ENCODE results near the gene IQGAP2. TPM values are rescaled to one million over a fixed set of nuclear protein-coding genes. Genes with fewer than 3 reads are reported as not detected.

The IQGAP2 gene
- total RNA-seq, 1 experiment from 2014 or later = 13.4 TPM

DNA sequence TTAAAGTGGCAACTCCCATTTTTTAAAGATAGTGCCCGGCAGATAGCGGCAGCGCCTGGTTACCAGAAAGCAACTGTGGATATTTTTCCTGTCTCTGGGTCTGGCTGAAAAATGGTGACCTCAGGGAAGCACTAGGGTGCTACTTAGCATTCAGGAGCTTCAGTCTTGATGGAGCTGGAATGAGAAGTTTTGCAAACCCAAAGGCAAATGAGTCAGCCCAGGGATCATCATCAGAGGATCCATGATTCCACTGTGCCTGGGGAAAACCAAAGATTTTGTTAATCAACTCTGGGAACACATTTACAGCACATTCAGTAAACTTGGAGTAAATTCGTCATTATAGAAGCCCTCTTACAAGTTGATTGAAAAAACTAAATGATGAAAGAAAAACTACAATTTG is 339.5 kb downstream of the IQGAP2 start:
- BruUV-seq (replicated peaks) = no TSS peak
- H3K36me3 Mint-ChIP-seq (ENCODE audit: insufficient read depth, unreplicated experiment) = peaks cover 11% of the 10 kb centered on the region
- CTCF ChIA-PET = no interaction called here
- H3K4me1 Mint-ChIP-seq (ENCODE audit: low read depth, unreplicated experiment) = peaks cover 12% of the 10 kb centered on the region
- H3K27ac Mint-ChIP-seq (ENCODE audit: unreplicated experiment) = no peak overlapping the region
- no peak overlapping the region for H3K4me3 Mint-ChIP-seq (ENCODE audit: low read depth, unreplicated experiment)
- no peaks in the 10 kb centered on the region for H3K9me3 Mint-ChIP-seq (ENCODE audit: low read depth, unreplicated experiment)
- no peaks in the 10 kb centered on the region for H3K27me3 Mint-ChIP-seq (ENCODE audit: unreplicated experiment)
- no peak for DNase-seq
- TF ChIP-seq CTCF (IDR thresholded peaks at IDR 0.05; ENCODE audit: unreplicated experiment) = no peak
- intact Hi-C loops (cut with micrococcal nuclease; ENCODE audit: unreplicated experiment) = no loop called here

DNA sequence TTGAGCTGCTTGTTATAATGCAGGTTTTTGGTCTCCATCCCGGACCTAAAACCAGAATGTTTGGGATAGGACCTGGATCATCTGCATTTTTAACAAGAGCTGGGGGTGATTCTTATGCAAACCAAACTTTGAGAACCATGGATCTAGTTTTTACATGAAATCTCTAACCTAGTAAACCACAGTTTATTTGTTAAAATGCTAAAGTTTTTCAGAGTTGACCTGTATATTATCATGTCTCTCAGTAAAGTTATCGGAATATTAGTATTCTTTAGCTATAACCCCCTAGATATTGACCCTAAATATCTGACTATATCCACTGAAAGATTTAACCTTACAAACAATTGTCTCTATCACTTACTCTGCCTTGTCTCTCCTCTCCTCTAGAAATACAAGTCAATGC is 341.5 kb downstream of the IQGAP2 start:
- BruUV-seq (replicated peaks) = no TSS peak
- no peak for TF ChIP-seq CTCF (IDR thresholded peaks at IDR 0.05; ENCODE audit: unreplicated experiment)
- CTCF ChIA-PET = no interaction called here
- intact Hi-C loops (cut with micrococcal nuclease; ENCODE audit: unreplicated experiment) = no loop called here
- Mint-ChIP-seq H3K27ac (ENCODE audit: unreplicated experiment) (no peak overlapping the region), H3K36me3 (ENCODE audit: insufficient read depth, unreplicated experiment) (no peaks in the 10 kb centered on the region), H3K4me1 (ENCODE audit: low read depth, unreplicated experiment) (no peaks in the 10 kb centered on the region), H3K9me3 (ENCODE audit: low read depth, unreplicated experiment) (no peaks in the 10 kb centered on the region), H3K4me3 (ENCODE audit: low read depth, unreplicated experiment) (no peak overlapping the region), H3K27me3 (ENCODE audit: unreplicated experiment) (no peaks in the 10 kb centered on the region)
- no peak for DNase-seq

DNA sequence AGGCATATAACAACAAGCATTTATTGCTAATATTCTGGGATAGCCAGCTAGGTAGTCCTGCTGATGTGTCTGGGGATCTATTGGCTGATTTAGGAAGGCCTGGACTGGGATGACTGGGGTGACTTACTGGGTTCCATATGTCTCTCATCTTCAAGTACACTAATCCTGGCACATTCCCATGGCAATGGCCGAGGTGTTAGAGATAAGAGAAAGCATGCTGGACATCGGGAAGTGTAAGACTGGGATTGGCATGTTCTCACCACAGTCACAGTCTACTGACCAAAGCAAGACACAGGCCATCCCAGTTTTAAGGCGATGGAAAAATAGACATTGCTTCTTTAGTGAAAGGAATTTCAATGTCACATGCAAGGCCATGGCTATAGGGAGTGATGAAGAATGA is 342.6 kb downstream of the IQGAP2 start:
- CTCF ChIA-PET = interaction anchor here (0.7 to 1.1 kb wide), 2 partner anchors 21 to 145 kb away, joined by 3 read pairs; no protein-coding TSS in a partner anchor
- no TSS peak for BruUV-seq (replicated peaks)
- no peak for DNase-seq
- no peaks in the 10 kb centered on the region for H3K27me3 Mint-ChIP-seq (ENCODE audit: unreplicated experiment)
- no peak for TF ChIP-seq CTCF (IDR thresholded peaks at IDR 0.05; ENCODE audit: unreplicated experiment)
- no peaks in the 10 kb centered on the region for H3K9me3 Mint-ChIP-seq (ENCODE audit: low read depth, unreplicated experiment)
- no peak overlapping the region for H3K27ac Mint-ChIP-seq (ENCODE audit: unreplicated experiment)
- intact Hi-C loops (cut with micrococcal nuclease; ENCODE audit: unreplicated experiment) = no loop called here
- H3K36me3 Mint-ChIP-seq (ENCODE audit: insufficient read depth, unreplicated experiment) = no peaks in the 10 kb centered on the region
- no peaks in the 10 kb centered on the region for H3K4me1 Mint-ChIP-seq (ENCODE audit: low read depth, unreplicated experiment)
- H3K4me3 Mint-ChIP-seq (ENCODE audit: low read depth, unreplicated experiment) = no peak overlapping the region

- intact Hi-C loops (cut with micrococcal nuclease; ENCODE audit: unreplicated experiment) = no loop called here
- DNase-seq = no peak
- Mint-ChIP-seq H3K4me3 (ENCODE audit: low read depth, unreplicated experiment) (no peak overlapping the region), H3K36me3 (ENCODE audit: insufficient read depth, unreplicated experiment) (no peaks in the 10 kb centered on the region), H3K27ac (ENCODE audit: unreplicated experiment) (no peak overlapping the region), H3K4me1 (ENCODE audit: low read depth, unreplicated experiment) (no peaks in the 10 kb centered on the region), H3K9me3 (ENCODE audit: low read depth, unreplicated experiment) (no peaks in the 10 kb centered on the region), H3K27me3 (ENCODE audit: unreplicated experiment) (no peaks in the 10 kb centered on the region)
- TF ChIP-seq CTCF (IDR thresholded peaks at IDR 0.05; ENCODE audit: unreplicated experiment) = no peak
- BruUV-seq (replicated peaks) = no TSS peak
- CTCF ChIA-PET = interaction anchor here (1.1 kb wide), 1 partner anchor 20 kb away, joined by 3 read pairs; no protein-coding TSS in a partner anchor
Measured at GRCh38 chr5:76746677-76747076, 343.6 kb downstream of the IQGAP2 start.

All from Calu3 (cell line).